OCI-LY7 (cell line): ENCODE measurements around the gene CRYBB1.

Experiments
- EZH2phosphoT487 ChIP-seq: fragments of 200-600 bp; sonication (generic); IDR thresholded peaks from 2 replicates; pipeline ENCODE4 v1.6.1; 2018; ENCODE audit warnings: low read depth, borderline replicate concordance, mild to moderate bottlenecking, mixed run types, antibody characterized with exemption, low read length, moderate library complexity, mixed read lengths
- TF ChIP-seq, protein P1 (sequence below): fragments of 200-600 bp; sonication (generic); conservative IDR thresholded peaks from 2 replicates; pipeline ENCODE4 v1.5.1; 2014; ENCODE audit warnings: mild to moderate bottlenecking, antibody characterized with exemption, low read length, moderate library complexity, mixed read lengths

DNA sequence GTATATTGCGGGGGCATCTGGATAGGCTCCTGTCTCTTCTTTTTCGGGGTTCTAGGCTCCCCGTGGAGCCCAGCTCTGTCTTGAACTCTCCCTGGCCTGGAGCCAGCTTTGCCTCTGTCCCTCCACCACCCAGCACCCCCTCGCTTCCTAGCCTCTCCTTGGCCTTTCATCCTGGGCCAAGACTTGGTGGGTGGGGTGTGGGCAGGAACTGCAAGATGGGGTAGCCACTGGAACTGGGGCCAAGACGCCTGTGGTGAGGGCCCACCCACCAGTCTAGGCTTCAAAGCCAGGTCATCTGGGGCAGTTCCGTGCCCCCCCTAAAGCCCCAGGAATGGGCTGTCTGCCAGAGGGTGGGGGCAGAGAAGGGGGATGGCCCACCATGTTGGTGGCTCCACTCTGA, 1.7 kb upstream of the CRYBB1 start:
- TF ChIP-seq, protein P1, sequence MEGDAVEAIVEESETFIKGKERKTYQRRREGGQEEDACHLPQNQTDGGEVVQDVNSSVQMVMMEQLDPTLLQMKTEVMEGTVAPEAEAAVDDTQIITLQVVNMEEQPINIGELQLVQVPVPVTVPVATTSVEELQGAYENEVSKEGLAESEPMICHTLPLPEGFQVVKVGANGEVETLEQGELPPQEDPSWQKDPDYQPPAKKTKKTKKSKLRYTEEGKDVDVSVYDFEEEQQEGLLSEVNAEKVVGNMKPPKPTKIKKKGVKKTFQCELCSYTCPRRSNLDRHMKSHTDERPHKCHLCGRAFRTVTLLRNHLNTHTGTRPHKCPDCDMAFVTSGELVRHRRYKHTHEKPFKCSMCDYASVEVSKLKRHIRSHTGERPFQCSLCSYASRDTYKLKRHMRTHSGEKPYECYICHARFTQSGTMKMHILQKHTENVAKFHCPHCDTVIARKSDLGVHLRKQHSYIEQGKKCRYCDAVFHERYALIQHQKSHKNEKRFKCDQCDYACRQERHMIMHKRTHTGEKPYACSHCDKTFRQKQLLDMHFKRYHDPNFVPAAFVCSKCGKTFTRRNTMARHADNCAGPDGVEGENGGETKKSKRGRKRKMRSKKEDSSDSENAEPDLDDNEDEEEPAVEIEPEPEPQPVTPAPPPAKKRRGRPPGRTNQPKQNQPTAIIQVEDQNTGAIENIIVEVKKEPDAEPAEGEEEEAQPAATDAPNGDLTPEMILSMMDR, result no peak
- no peak for TF ChIP-seq EZH2phosphoT487
